ENCODE measurements around the gene SCAI. TPM values are rescaled to one million over a fixed set of nuclear protein-coding genes. Genes with fewer than 3 reads are reported as not detected.
"Not testable (repeated sequence)": the region's sequence is repeated elsewhere in the genome, so short reads cannot be mapped to it uniquely, and the experiment has no call there.

The SCAI gene
- total RNA-seq, 1 experiment from 2014 or later, result 4.7 TPM

DNA sequence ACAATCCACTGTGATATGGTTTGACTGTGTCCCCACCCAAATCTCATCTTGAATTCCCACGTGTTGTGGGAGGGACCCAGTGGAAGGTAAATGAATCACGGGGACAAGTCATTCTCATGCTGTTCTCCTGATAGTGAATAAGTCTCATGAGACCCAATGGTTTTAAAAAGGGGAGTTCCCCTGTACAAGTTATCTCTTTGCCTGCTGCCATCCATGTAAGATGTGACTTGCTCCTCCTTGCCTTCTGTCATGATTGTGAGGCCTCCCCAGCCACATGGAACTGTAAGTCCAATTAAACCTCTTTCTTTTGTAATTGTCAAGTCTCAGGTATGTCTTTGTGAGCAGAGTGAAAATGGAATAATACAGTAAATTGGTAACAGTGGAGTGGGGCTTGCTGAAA, 62.5 kb downstream of the SCAI start:
- H3K9me3 ChIP-seq (ENCODE audit: control insufficient read depth, insufficient read depth, low read depth, low read length); DNase-seq (ENCODE audit: low read depth, low spot score); intact Hi-C loops (cut with micrococcal nuclease; ENCODE audit: unreplicated experiment); H3K36me3 ChIP-seq (ENCODE audit: control insufficient read depth, insufficient read depth, low read length); ATAC-seq; BruUV-seq (replicated peaks); CTCF ChIA-PET; H3K27ac ChIP-seq (ENCODE audit: low read length); H3K27me3 ChIP-seq (ENCODE audit: control insufficient read depth, insufficient read depth, low read length); POLR2A ChIA-PET; in situ Hi-C loops (cut with HindIII; ENCODE audit: low pct_unique_long_range_greater_than_20kb, low sequenced_read_pairs); H3K4me3 ChIP-seq (ENCODE audit: low read depth in 2 of 2, low read length in 2 of 2); H3K4me1 ChIP-seq (ENCODE audit: control insufficient read depth, insufficient read depth, low read length): not testable (repeated sequence)

DNA sequence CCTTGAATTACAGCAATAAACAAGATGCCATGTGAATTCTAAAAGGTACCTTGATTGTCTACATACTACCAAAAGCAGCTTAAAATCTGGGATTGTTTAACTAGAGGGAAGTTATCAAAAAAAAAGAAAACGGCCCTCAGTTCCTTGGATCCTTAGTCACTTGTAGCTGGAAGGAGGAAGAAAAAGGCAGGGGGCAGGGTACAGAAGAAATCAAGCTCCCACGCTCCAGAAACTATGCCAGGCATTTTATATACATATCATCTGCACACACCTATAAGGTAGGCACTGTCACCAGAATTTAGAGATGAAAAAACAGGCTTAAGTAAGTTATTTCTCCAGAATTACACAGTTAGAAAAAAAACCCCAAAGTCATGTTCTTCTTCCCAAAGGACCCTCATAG, 63.4 kb downstream of the SCAI start:
- intact Hi-C loops (cut with micrococcal nuclease; ENCODE audit: unreplicated experiment), result no loop called here
- CTCF ChIA-PET, result no interaction called here
- H3K36me3 ChIP-seq (ENCODE audit: control insufficient read depth, insufficient read depth, low read length), result no peaks in the 10 kb centered on the region

DNA sequence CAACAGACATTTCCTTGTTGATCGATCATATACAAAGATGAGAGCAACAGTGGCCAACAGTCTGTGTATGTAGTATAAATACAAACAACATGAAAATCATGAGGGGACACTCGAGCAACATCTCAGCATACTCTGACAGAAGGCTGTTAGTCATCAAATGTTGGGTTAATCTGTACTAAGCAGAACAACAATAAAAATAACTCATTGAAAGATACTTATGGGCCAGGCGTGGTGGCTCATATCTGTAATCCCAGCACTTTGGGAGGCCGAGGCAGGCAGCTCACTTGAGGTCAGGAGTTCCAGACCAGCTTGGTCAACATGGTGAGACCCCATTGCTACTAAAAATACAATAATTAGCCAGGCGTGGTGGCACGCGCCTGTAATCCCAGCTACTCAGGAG, 67.3 kb downstream of the SCAI start:
- TF ChIP-seq, protein P1, sequence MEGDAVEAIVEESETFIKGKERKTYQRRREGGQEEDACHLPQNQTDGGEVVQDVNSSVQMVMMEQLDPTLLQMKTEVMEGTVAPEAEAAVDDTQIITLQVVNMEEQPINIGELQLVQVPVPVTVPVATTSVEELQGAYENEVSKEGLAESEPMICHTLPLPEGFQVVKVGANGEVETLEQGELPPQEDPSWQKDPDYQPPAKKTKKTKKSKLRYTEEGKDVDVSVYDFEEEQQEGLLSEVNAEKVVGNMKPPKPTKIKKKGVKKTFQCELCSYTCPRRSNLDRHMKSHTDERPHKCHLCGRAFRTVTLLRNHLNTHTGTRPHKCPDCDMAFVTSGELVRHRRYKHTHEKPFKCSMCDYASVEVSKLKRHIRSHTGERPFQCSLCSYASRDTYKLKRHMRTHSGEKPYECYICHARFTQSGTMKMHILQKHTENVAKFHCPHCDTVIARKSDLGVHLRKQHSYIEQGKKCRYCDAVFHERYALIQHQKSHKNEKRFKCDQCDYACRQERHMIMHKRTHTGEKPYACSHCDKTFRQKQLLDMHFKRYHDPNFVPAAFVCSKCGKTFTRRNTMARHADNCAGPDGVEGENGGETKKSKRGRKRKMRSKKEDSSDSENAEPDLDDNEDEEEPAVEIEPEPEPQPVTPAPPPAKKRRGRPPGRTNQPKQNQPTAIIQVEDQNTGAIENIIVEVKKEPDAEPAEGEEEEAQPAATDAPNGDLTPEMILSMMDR (IDR thresholded peaks at IDR 0.05), result no peak
- TF ChIP-seq SIN3A (IDR thresholded peaks at IDR 0.05; ENCODE audit: borderline replicate concordance, insufficient read depth, low read depth, low read length), result no peak
- TF ChIP-seq POLR2AphosphoS5 (IDR thresholded peaks at IDR 0.05; ENCODE audit: low read depth, low read length), result no peak
- TF ChIP-seq, protein P2, sequence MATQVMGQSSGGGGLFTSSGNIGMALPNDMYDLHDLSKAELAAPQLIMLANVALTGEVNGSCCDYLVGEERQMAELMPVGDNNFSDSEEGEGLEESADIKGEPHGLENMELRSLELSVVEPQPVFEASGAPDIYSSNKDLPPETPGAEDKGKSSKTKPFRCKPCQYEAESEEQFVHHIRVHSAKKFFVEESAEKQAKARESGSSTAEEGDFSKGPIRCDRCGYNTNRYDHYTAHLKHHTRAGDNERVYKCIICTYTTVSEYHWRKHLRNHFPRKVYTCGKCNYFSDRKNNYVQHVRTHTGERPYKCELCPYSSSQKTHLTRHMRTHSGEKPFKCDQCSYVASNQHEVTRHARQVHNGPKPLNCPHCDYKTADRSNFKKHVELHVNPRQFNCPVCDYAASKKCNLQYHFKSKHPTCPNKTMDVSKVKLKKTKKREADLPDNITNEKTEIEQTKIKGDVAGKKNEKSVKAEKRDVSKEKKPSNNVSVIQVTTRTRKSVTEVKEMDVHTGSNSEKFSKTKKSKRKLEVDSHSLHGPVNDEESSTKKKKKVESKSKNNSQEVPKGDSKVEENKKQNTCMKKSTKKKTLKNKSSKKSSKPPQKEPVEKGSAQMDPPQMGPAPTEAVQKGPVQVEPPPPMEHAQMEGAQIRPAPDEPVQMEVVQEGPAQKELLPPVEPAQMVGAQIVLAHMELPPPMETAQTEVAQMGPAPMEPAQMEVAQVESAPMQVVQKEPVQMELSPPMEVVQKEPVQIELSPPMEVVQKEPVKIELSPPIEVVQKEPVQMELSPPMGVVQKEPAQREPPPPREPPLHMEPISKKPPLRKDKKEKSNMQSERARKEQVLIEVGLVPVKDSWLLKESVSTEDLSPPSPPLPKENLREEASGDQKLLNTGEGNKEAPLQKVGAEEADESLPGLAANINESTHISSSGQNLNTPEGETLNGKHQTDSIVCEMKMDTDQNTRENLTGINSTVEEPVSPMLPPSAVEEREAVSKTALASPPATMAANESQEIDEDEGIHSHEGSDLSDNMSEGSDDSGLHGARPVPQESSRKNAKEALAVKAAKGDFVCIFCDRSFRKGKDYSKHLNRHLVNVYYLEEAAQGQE (IDR thresholded peaks at IDR 0.05; ENCODE audit: insufficient read depth in 1 of 2, low read depth in 2 of 2, low read length in 1 of 2), result no peak
- no peak for TF ChIP-seq TCF7L2 (IDR thresholded peaks at IDR 0.05; ENCODE audit: low read depth, low read length)

More for the DNA sequence above, 63.4 kb downstream of the SCAI start:
- in situ Hi-C loops (cut with HindIII; ENCODE audit: low pct_unique_long_range_greater_than_20kb, low sequenced_read_pairs), result no loop called here
- H3K4me3 ChIP-seq (ENCODE audit: low read depth in 2 of 2, low read length in 2 of 2), result no peak overlapping the region
- H3K4me1 ChIP-seq (ENCODE audit: control insufficient read depth, insufficient read depth, low read length), result no peaks in the 10 kb centered on the region
- DNase-seq (ENCODE audit: low read depth, low spot score) (no peak), ATAC-seq (no peak)
- no peaks in the 10 kb centered on the region for H3K9me3 ChIP-seq (ENCODE audit: control insufficient read depth, insufficient read depth, low read depth, low read length)
- H3K27me3 ChIP-seq (ENCODE audit: control insufficient read depth, insufficient read depth, low read length), result no peaks in the 10 kb centered on the region
- BruUV-seq (replicated peaks), result no TSS peak
- H3K27ac ChIP-seq (ENCODE audit: low read length), result no peak overlapping the region
- TF ChIP-seq, protein P2 (IDR thresholded peaks at IDR 0.05; ENCODE audit: insufficient read depth in 1 of 2, low read depth in 2 of 2, low read length in 1 of 2), result no peak
- TF ChIP-seq SIN3A (IDR thresholded peaks at IDR 0.05; ENCODE audit: borderline replicate concordance, insufficient read depth, low read depth, low read length) (no peak), POLR2AphosphoS5 (IDR thresholded peaks at IDR 0.05; ENCODE audit: low read depth, low read length) (no peak), TCF7L2 (IDR thresholded peaks at IDR 0.05; ENCODE audit: low read depth, low read length) (no peak)
- TF ChIP-seq, protein P1 (IDR thresholded peaks at IDR 0.05), result no peak
- POLR2A ChIA-PET, result interaction anchor here (0.6 kb wide), 1 partner anchor 23 kb away, joined by 13 read pairs; no protein-coding TSS in a partner anchor

More for the DNA sequence above, 67.3 kb downstream of the SCAI start:
- H3K9me3 ChIP-seq (ENCODE audit: control insufficient read depth, insufficient read depth, low read depth, low read length), result no peaks in the 10 kb centered on the region
- no peaks in the 10 kb centered on the region for H3K36me3 ChIP-seq (ENCODE audit: control insufficient read depth, insufficient read depth, low read length)
- H3K4me1 ChIP-seq (ENCODE audit: control insufficient read depth, insufficient read depth, low read length), result no peaks in the 10 kb centered on the region
- H3K4me3 ChIP-seq (ENCODE audit: low read depth in 2 of 2, low read length in 2 of 2), result no peak overlapping the region
- no peak for ATAC-seq
- H3K27ac ChIP-seq (ENCODE audit: low read length), result no peak overlapping the region
- POLR2A ChIA-PET, result no interaction called here
- intact Hi-C loops (cut with micrococcal nuclease; ENCODE audit: unreplicated experiment), result no loop called here
- CTCF ChIA-PET, result no interaction called here
- H3K27me3 ChIP-seq (ENCODE audit: control insufficient read depth, insufficient read depth, low read length), result no peaks in the 10 kb centered on the region
- DNase-seq (ENCODE audit: low read depth, low spot score), result no peak
- BruUV-seq (replicated peaks), result no TSS peak
- in situ Hi-C loops (cut with HindIII; ENCODE audit: low pct_unique_long_range_greater_than_20kb, low sequenced_read_pairs), result no loop called here

Data from Panc1 (cell line).